Anterior cingulate cortex (tissue), 58 donors: ENCODE data around the gene SNAP47.
A peak's percentile ranks its signal among the peaks of the same experiment; 100 is the strongest.

Experiments
- DNase-seq, 58 donors: peaks; one replicate each; lab custom pipeline; 2025; lab: John Stamatoyannopoulos, UW

SNAP47 gene

GRCh38 chr1:227731696-227732585, 3.3 kb upstream of the SNAP47 start:
- DNase-seq = no peak

- DNase-seq = no peak
Measured at GRCh38 chr1:227732586-227733308, 2.5 kb upstream of the SNAP47 start.

GRCh38 chr1:227733309-227733705, 1.9 kb upstream of the SNAP47 start:
- DNase-seq = no peak

- DNase-seq = no peak
Measured at GRCh38 chr1:227733751-227734545, 1.3 kb upstream of the SNAP47 start.

- no peak for DNase-seq
Measured at GRCh38 chr1:227734546-227734855, 734 bp upstream of the SNAP47 start.

GRCh38 chr1:227735539-227736285, 477 bp downstream of the SNAP47 start:
- peak in 1 of 58 donors; percentile 59 for DNase-seq

- DNase-seq = no peak
Measured at GRCh38 chr1:227736814-227737432, 1.7 kb downstream of the SNAP47 start.

- no peak for DNase-seq
Measured at GRCh38 chr1:227738820-227739219, 3.6 kb downstream of the SNAP47 start.

GRCh38 chr1:227739636-227740035, 4.4 kb downstream of the SNAP47 start:
- no peak for DNase-seq

GRCh38 chr1:227740401-227740960, 5.2 kb downstream of the SNAP47 start:
- no peak for DNase-seq

- no peak for DNase-seq
Measured at GRCh38 chr1:227741166-227741870, 6.1 kb downstream of the SNAP47 start.

- DNase-seq = no peak
Measured at GRCh38 chr1:227742738-227743715, 7.8 kb downstream of the SNAP47 start.

GRCh38 chr1:227744668-227745067, 9.4 kb downstream of the SNAP47 start:
- DNase-seq = no peak

- no peak for DNase-seq
Measured at GRCh38 chr1:227745568-227746265, 10.5 kb downstream of the SNAP47 start.

- no peak for DNase-seq
Measured at GRCh38 chr1:227746676-227747075, 11.4 kb downstream of the SNAP47 start.

GRCh38 chr1:227747382-227747781, 12.1 kb downstream of the SNAP47 start:
- DNase-seq = no peak

- no peak for DNase-seq
Measured at GRCh38 chr1:227747948-227748495, 12.8 kb downstream of the SNAP47 start.
